NCI-H2029 treated with DMSO at 0.1 percent for 48 hours (cell line): ENCODE measurements around the gene KREMEN1.
"Not testable (repeated sequence)": the region's sequence is repeated elsewhere in the genome, so short reads cannot be mapped to it uniquely, and the experiment has no call there.

Source experiments
- DNase-seq: peaks from one replicate; lab custom pipeline; 2025; lab: John Stamatoyannopoulos, UW

Gene KREMEN1

GRCh38 chr22:29079218-29079901 is 6.5 kb downstream of the KREMEN1 start:
- peak; percentile 21 for DNase-seq

GRCh38 chr22:29080106-29080975 is 7.5 kb downstream of the KREMEN1 start:
- no peak for DNase-seq

- no peak for DNase-seq
These were observed 8.8 kb downstream of the KREMEN1 start for GRCh38 chr22:29081517-29082236.

- no peak for DNase-seq
These were observed 10.2 kb downstream of the KREMEN1 start for GRCh38 chr22:29082826-29083545.

GRCh38 chr22:29083576-29083932 is 10.7 kb downstream of the KREMEN1 start:
- not testable (repeated sequence) for DNase-seq

GRCh38 chr22:29083933-29084591 is 11.2 kb downstream of the KREMEN1 start:
- DNase-seq: no peak

- DNase-seq: no peak
These were observed 14.2 kb downstream of the KREMEN1 start for GRCh38 chr22:29087012-29087411.

- no peak for DNase-seq
These were observed 16.0 kb downstream of the KREMEN1 start for GRCh38 chr22:29088809-29089208.

GRCh38 chr22:29089507-29089906 is 16.7 kb downstream of the KREMEN1 start:
- no peak for DNase-seq

GRCh38 chr22:29090039-29090438 is 17.2 kb downstream of the KREMEN1 start:
- no peak for DNase-seq

GRCh38 chr22:29092243-29092642 is 19.4 kb downstream of the KREMEN1 start:
- no peak for DNase-seq

GRCh38 chr22:29093030-29093429 is 20.2 kb downstream of the KREMEN1 start:
- no peak for DNase-seq

- DNase-seq: no peak
These were observed 20.9 kb downstream of the KREMEN1 start for GRCh38 chr22:29093501-29094300.

GRCh38 chr22:29095459-29095858 is 22.6 kb downstream of the KREMEN1 start:
- DNase-seq: no peak

- no peak for DNase-seq
These were observed 24.2 kb downstream of the KREMEN1 start for GRCh38 chr22:29096736-29097669.

GRCh38 chr22:29098296-29098695 is 25.5 kb downstream of the KREMEN1 start:
- no peak for DNase-seq

- DNase-seq: no peak
These were observed 29.5 kb downstream of the KREMEN1 start for GRCh38 chr22:29102300-29102699.

- DNase-seq: no peak
These were observed 30.3 kb downstream of the KREMEN1 start for GRCh38 chr22:29103121-29103520.

- no peak for DNase-seq
These were observed 32.6 kb downstream of the KREMEN1 start for GRCh38 chr22:29105468-29105867.

GRCh38 chr22:29106839-29107238 is 34.0 kb downstream of the KREMEN1 start:
- no peak for DNase-seq
